ENCODE measurements around the gene CNOT2.

CNOT2 gene

DNA sequence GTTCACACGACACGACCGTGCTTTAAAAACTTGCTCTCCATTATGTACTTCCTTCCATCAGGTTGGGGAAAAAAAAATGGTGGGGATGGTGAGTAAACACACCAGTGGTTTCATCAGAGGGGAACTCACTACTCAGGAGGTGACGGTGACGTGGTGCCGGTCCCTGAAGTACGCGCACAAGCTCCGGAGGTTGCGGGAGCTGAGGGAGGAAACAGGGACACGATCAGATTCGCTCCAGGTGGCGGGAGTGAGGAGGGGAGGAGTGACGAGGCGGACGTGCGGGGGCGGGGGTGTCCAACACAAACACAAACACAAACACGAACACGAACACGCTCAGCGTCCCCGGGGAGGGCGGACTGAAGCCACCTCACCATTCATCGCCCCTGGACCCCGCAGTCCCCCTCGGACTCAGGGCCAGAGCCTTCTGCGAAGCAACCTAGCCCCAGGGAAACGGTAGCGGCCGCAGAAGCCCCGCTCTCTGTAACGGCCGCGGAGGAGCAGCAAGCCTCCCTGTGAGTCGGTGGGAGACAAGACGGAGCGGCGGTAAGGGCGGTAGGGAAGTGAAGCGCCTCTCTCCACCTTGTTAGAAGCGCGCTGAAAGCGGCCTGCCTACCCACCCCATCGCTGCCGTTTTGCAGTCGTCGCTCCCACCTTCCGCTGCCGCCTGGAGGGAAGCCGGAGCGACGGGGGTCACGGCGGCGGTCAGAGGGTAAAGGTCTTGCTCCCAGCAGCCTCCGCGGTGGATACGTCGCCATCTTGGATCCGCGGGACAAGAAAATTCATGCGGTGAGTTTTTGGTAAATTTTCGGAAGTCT lies at the start of gene CNOT2:
TSS of gene CNOT2 (plus strand) at position 739 of the 815 bp plus-strand sequence. CDS start 34,794 bp downstream, outside the sequence.
- DNase-seq (ENCODE audit: low read depth) = peak; percentile 71

DNA sequence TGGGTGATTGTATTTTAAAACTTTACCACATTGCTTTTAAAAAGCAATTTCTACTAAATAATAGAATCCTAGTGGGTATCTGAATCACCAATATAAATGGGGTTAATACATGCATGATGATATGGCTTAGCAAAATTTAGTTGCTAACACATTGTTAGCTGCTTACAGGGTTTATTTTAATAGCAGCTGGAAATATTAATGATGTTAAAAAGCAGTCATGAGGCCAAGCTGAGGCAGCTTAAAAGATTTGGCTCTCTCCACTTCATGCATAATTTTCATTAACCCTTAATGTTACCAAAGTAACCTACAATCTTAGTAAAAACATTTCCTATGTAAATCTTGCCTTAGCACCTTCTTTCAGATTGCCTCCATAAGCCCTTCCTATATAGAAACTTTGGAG lies 49.2 kb upstream of the CNOT2 start:
- no peak for DNase-seq (ENCODE audit: low read depth)

DNA sequence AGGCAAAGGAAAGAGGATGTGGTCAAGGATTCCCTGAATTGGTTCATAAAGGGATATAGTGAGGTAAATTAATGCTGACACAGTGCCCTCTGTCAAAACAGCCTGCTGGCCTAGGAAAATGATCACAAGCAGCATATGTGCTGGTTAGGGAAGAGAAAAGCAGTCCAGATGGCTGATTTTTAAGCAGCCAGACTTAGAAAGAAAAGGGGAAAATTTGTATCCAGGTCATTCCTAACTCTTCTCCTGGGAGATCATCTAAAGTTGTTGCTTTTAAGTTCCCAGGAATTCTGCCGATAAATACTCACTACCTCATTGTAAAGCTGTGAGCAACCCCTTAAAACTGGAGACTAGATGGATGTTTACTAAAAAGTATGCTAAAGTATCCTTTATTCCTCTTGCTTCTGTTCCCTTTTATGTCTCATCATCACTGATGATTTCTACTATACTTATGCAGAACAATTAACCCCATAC lies 46.4 kb upstream of the CNOT2 start:
- DNase-seq (ENCODE audit: low read depth) = no peak

DNA sequence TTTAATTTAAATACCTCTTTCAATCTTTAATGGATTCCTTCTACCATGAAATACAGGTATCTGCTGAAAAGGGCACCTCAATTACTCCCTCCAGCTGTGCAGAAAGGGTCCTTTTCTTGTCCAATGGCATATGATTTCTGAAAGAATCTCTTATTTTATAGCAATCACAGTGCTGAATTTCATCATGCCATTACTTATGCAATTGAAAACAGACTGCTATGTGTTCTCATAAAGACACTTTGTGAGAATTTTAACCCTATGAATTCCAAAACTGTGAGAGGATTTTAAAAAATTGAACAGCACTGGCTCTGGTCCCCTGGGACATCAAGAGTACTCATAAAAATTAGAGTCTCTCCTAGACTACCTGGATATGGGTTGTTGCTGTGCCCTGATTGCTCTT lies 45.9 kb upstream of the CNOT2 start:
- no peak for DNase-seq (ENCODE audit: low read depth)

DNA sequence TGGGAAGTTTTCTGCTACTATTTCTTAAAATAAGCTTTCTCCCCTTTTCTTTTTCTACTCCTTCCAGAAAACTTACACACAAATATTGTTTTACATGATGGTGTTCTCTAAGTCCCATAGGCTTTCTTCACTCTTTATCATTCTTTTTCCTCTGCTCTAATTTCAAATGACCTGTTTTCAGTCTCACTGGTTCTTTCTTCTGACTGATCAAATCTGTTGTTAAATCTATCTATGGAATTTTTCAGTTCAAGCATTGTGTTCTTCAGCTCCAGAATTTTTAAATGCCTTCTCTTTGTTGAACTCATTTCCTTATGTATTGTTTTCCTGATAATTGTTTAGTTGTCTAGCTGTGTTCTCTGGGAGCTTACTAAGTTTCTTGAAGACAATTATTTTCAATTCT lies 29.5 kb upstream of the CNOT2 start:
- no peak for DNase-seq (ENCODE audit: low read depth)

DNA sequence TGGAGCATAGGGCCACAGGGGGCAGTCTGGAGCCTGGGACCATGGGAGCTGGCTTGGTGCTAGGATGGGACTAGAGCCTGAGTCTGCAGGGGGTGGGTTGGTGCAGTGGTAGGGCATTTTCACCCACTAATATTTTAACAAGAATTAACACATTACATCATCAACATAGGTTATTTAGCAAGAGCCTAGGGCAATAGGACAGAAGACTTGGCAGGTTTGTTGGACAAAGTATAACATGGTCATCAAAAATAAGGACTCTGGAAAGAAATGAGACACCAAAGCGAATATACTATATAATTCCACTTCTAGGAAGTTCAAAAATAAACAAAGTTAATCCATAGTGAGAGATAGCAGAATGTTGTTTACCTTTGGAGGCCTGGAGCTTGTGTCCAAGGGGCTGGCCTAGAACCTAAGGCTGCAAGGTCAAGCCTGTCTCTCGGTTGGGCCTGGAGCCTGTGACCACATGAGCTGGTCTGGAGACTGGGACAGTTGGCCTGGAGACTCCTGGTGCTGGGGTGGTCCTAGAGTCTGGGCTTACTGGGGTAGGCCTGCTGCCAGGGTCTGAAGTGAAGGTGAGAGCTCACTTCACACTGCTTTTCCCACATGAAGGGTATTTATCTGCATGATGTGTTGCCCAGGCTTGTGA lies 28.1 kb upstream of the CNOT2 start:
- no peak for DNase-seq (ENCODE audit: low read depth)

DNA sequence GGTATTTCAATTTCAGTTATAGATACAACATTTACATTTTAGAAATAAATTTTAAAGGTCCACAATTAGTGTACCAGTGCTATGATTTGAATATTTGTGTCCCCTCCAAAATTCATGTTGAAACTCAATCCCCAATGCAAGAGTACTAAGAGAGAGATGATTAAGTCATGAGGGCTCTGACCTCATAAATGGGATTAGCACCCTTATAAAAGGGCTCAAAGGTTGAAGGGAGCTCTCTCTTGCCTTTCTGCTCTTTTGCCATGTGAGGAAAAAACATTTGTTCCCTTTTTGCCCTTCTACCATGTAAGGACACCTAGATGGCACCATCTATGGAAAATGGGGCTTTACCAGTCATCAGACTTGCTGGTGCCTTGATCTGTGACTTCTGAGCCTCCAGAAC lies 25.8 kb upstream of the CNOT2 start:
- no peak for DNase-seq (ENCODE audit: low read depth)

GRCh38 chr12:70221626-70222025 lies 21.6 kb upstream of the CNOT2 start:
- DNase-seq (ENCODE audit: low read depth) = no peak

DNA sequence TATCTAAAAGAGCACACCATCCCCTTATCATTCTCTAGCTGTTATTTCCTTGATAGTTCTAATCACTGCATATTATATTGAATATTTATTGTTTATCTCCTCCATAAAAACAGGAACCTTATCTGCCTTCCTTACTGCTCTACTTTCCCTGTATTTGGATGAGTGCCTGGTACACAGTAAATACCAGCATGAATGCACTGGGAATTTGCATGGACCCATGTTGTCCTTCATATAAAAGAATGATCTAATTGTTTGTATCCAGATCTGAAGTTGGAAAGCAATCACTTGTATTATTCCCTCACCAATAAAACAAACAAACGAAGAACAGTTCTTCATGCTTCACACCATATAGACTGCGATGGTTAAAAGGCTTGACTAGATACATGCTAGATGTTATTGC lies 15.3 kb upstream of the CNOT2 start:
- DNase-seq (ENCODE audit: low read depth) = no peak

DNA sequence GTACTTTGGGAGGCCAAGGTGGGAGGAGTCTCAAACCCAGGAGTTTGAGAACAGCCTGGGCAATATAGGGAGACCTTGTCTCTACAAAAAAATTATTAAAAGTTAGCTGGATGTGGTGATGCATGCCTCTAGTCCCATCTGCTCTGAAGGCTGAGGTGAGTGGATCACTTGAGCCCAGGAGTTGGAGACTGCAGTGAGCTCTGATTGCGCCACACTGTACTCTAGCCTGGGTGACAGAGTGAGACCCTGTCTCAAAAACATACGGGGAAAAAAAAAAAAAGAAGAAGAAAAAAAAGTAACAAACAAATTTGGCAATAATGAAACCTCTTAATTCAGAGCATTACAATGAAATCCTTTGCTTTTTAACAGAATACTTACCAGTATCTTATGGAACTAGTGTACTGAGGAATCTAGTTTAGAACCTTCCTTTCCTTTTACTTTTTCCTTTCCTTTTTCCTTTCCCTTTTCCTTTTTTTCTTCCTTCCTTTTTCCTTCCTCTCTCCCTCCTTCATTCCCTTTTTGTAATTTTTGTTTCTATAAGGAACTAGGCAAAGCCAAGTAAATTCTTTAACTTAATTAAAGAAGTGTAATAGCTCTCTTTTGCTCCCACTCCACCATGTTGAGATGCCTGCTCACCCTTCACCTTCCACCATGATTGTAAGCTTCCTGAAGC lies 12.2 kb upstream of the CNOT2 start:
- no peak for DNase-seq (ENCODE audit: low read depth)

GRCh38 chr12:70236990-70237389 lies 6.2 kb upstream of the CNOT2 start:
- DNase-seq (ENCODE audit: low read depth) = no peak

GRCh38 chr12:70240673-70241072 lies 2.6 kb upstream of the CNOT2 start:
- no peak for DNase-seq (ENCODE audit: low read depth)

DNA sequence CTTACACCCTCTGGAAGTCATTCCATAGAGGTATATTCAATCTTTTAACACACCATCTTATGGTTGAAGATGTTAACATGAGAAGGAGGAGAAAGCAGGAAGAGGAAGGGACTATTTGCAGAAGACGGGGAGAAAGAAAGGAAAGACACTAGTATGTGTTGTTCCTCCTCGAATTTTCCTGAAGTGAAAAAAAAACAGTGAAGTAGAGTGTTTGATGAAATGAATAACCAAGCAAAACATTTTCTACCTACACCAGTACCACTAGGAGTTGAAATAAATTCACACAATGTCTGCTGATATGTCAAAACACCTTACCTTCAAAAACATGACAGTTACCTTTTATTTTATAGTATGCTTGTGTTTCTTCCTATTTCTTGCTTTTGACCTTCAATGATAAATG lies 1.4 kb upstream of the CNOT2 start:
- DNase-seq (ENCODE audit: low read depth) = no peak

DNA sequence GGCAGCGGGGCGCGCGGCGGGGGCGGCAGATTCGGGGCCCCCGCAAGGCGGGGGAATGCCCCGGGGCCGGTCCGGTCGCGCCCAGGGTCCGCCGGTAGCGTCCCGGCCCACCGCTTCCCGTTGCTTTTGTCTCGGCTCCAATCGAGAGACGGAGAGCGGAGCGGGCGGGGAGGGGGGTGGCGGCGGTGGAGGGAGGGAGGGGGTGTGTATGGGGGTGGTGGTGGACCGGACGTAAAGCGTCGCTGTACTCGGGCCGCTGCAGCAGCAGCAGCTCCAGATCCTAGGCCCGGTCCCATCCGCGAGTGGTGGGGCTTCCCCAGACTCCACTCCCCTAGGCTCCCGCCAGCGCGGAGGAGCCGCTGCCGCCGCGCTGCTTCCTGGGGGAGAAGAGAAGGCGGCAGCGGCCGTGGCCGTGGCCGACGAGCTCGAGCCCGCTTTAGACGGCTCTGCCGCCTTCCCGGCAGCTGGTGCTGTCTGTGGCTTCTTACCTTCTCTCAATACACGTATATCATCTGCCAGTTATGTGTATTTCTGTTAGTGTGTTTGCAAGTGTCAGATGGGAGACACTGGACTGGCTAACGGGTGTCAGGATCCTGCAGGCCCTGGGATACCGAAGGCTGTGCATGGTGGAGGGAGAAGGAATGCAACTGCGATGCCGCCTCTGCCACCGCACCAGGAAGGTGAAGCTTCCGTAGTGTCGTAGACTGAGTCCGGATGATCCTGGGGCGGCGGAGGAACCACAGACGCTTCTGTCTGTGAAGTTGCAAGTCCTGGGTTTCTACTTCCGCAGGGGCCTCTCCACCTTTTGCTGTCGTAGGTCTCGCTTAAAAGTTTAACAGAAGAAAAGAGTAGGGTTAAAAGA lies 508 bp downstream of the CNOT2 start:
- peak; percentile 37 for DNase-seq (ENCODE audit: low read depth)

- no peak for DNase-seq (ENCODE audit: low read depth)
These were observed 1.2 kb downstream of the CNOT2 start for GRCh38 chr12:70244409-70244808.

GRCh38 chr12:70245458-70245857 lies 2.2 kb downstream of the CNOT2 start:
- no peak for DNase-seq (ENCODE audit: low read depth)

- no peak for DNase-seq (ENCODE audit: low read depth)
These were observed 3.3 kb downstream of the CNOT2 start for GRCh38 chr12:70246580-70246979.

- no peak for DNase-seq (ENCODE audit: low read depth)
These were observed 4.5 kb downstream of the CNOT2 start for GRCh38 chr12:70247653-70248199.

GRCh38 chr12:70248876-70249275 lies 5.6 kb downstream of the CNOT2 start:
- DNase-seq (ENCODE audit: low read depth) = no peak

GRCh38 chr12:70249903-70250302 lies 6.7 kb downstream of the CNOT2 start:
- no peak for DNase-seq (ENCODE audit: low read depth)

GRCh38 chr12:70251226-70251625 lies 8.0 kb downstream of the CNOT2 start:
- DNase-seq (ENCODE audit: low read depth) = no peak

DNA sequence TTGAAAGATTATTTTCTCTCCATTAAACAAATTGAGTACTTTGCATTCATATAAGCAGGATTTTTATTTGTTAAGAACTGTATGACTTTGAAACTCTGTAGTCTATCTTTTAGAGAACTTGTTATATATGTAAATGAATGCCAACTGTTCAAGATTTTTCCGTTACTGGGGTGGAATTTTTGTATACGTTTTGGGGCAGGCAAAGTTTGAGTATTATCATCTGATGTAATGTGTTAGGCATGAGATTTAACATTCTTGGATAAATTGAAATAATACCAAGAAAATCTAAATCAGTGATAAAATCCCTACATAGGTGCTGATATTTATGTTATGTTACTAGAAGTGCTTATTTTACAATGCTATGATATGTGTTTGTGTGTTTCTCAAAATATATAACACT lies 8.4 kb downstream of the CNOT2 start:
- DNase-seq (ENCODE audit: low read depth) = no peak
